H1 (cell line): Measurements from ENCODE around the gene PAQR4. TPM values are rescaled to one million over a fixed set of nuclear protein-coding genes. Genes with fewer than 3 reads are reported as not detected.

ENCODE experiments used
- EGR1 ChIP-seq: IDR thresholded peaks from 2 replicates; pipeline ENCODE4 v1.6.1; 2011; ENCODE audit warnings: low read depth, low read length, borderline replicate concordance
- EZH2 ChIP-seq: fragments of 200-600 bp; sonication (generic); IDR thresholded peaks from 2 replicates; pipeline ENCODE4 v1.7.1; 2012; ENCODE audit warnings: low read depth, mild to moderate bottlenecking, moderate library complexity, low read length, inconsistent platforms; ENCODE audit not compliant: severe bottlenecking
- HDAC2 ChIP-seq, 2 experiments: fragments of 300-600 bp in 1 of 2; sonication (generic) in 1 of 2; IDR thresholded peaks; 2 replicates each; pipeline ENCODE4 v1.6.1; 2011 to 2012; ENCODE audit warnings: low read depth in 2 of 2, low read length in 2 of 2, mild to moderate bottlenecking in 2 of 2, moderate library complexity in 2 of 2, borderline replicate concordance in 1 of 2, inconsistent platforms in 1 of 2
- MAFK ChIP-seq: IDR thresholded peaks from 2 replicates; pipeline ENCODE4 v1.6.1; 2012; ENCODE audit warnings: low read depth, mild to moderate bottlenecking, improper control_type of control experiment, low read length
- POLR2A ChIP-seq, 2 experiments: IDR thresholded peaks; 1 replicate in 1 of 2; 2 replicates in 1 of 2; pipeline ENCODE4 v1.6.1; 2011; ENCODE audit warnings: low read depth in 2 of 2, low read length in 2 of 2, mild to moderate bottlenecking in 2 of 2; ENCODE audit errors: control extremely low read depth in 1 of 2
- POLR2AphosphoS5 ChIP-seq: IDR thresholded peaks from 2 replicates; pipeline ENCODE4 v1.6.1; 2011; ENCODE audit warnings: low read depth, low read length
- RAD21 ChIP-seq, 2 experiments: IDR thresholded peaks in 1 of 2; conservative IDR thresholded peaks in 1 of 2; 2 replicates each; pipeline ENCODE4 v1.6.1; 2011; ENCODE audit warnings: low read depth in 2 of 2, low read length in 2 of 2, improper control_type of control experiment in 1 of 2, inconsistent platforms in 1 of 2, mild to moderate bottlenecking in 1 of 2, moderate library complexity in 1 of 2
- SP4 ChIP-seq: IDR thresholded peaks from 2 replicates; pipeline ENCODE4 v1.6.1; 2012; ENCODE audit warnings: low read length, inconsistent platforms
- TAF1 ChIP-seq: IDR thresholded peaks from 2 replicates; pipeline ENCODE4 v1.6.1; 2011; ENCODE audit warnings: mild to moderate bottlenecking, low read depth, low read length
- TBP ChIP-seq: IDR thresholded peaks from 2 replicates; pipeline ENCODE4 v1.6.1; 2011; ENCODE audit warnings: low read depth, low read length, improper control_type of control experiment
- YY1 ChIP-seq: IDR thresholded peaks from 2 replicates; pipeline ENCODE4 v1.6.1; 2011; ENCODE audit warnings: low read depth, mild to moderate bottlenecking, low read length
- ZNF274 ChIP-seq: IDR thresholded peaks from 2 replicates; pipeline ENCODE4 v1.7.0; 2012; ENCODE audit warnings: low read length, borderline replicate concordance; ENCODE audit errors: extremely low read depth
- polyA plus RNA-seq, 7 experiments: library from polyadenylated mRNA; depleted of rRNA in 3 of 7; stranded (reverse) in 5 of 7; unstranded in 2 of 7; fragments of >200 nt in 5 of 7; fragments of 200-250 nt in 2 of 7; gene quantifications; 1 replicate in 5 of 7; 2 replicates in 1 of 7; 4 replicates in 1 of 7; pipeline versions ENCODE4 v1.2.1 to v1.2.3, GENCODE V29; 2011 to 2013; ENCODE audit warnings: missing spikeins in 2 of 7, mixed read lengths in 2 of 7
- total RNA-seq: library from RNA; stranded (reverse); fragmentation: NEBNext Ultra II Directional; extraction: Animal tissue kit (Norgen Biotek cat#: 25700); gene quantifications from 2 replicates; pipeline ENCODE4 v1.2.1, GENCODE V29; 2021

PAQR4 gene
- total and polyA plus RNA-seq, 2 of the 8 experiments (the other 6 are each of a cell fraction or from before 2014, with no cell fraction given): 28.2 to 34.6 TPM

GRCh38 chr16:3013491-3013951 is 44.4 kb downstream of the PAQR4 start (continued):
- TF ChIP-seq EGR1 (no peak), MAFK (no peak), POLR2A (IDR thresholded peaks at IDR 0.05; ENCODE audit: control extremely low read depth in 1 of 2, low read depth in 2 of 2, low read length in 2 of 2) (peak in 1 of 2 experiments; percentile 48; a peak in 1 of 3 replicates), HDAC2 (IDR thresholded peaks at IDR 0.05; ENCODE audit: borderline replicate concordance in 1 of 2, low read depth in 2 of 2, low read length in 2 of 2) (no peak), ZNF274 (no peak), YY1 (no peak), POLR2AphosphoS5 (peak; percentile 79; the same call in 1 of the 2 replicates), TBP (no peak), EZH2 (no peak), SP4 (no peak), RAD21 (IDR thresholded peaks at IDR 0.05 in 1 of 2, conservative IDR thresholded peaks at IDR 0.05 in 1 of 2; ENCODE audit: low read depth in 2 of 2, low read length in 2 of 2) (peak in 1 of 2 experiments; percentile 30; a peak in 1 of 4 replicates), TAF1 (no peak)
- TF ChIP-seq, all 59 proteins: peak for 5
